ENCODE data around the gene ENAH.
A peak's percentile ranks its signal among the peaks of the same experiment; 100 is the strongest.

Gene ENAH

DNA sequence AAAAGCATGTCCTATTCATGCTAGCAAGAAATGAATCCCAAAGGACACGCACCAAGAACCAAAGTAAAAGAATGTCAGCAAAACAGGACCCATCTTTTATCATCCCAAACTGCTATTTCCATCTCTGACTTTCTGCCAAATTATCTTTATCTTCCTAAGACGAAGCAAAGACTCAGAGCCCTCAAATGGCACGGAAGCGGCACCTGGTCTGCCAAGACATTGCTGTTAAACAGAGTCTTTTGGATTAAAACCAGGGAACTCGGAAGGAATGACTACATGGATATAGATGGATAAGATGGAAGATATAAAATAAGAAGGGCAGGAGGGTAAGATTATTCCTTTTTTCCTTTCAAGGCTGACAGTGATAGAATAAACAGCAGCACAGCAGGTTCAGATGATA lies 164.2 kb downstream of the ENAH start:
- no peaks in the 10 kb centered on the region for H3K27me3 Mint-ChIP-seq (ENCODE audit: low read depth, poor library complexity)
- TF ChIP-seq, protein P1, sequence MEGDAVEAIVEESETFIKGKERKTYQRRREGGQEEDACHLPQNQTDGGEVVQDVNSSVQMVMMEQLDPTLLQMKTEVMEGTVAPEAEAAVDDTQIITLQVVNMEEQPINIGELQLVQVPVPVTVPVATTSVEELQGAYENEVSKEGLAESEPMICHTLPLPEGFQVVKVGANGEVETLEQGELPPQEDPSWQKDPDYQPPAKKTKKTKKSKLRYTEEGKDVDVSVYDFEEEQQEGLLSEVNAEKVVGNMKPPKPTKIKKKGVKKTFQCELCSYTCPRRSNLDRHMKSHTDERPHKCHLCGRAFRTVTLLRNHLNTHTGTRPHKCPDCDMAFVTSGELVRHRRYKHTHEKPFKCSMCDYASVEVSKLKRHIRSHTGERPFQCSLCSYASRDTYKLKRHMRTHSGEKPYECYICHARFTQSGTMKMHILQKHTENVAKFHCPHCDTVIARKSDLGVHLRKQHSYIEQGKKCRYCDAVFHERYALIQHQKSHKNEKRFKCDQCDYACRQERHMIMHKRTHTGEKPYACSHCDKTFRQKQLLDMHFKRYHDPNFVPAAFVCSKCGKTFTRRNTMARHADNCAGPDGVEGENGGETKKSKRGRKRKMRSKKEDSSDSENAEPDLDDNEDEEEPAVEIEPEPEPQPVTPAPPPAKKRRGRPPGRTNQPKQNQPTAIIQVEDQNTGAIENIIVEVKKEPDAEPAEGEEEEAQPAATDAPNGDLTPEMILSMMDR (IDR thresholded peaks at IDR 0.05) = no peak
- peaks cover 9% of the 10 kb centered on the region for H3K4me1 Mint-ChIP-seq
- no peaks in the 10 kb centered on the region for H3K9me3 Mint-ChIP-seq
- peaks cover 14% of the 10 kb centered on the region for H3K36me3 Mint-ChIP-seq (ENCODE audit: low read depth)
- no peak overlapping the region for H3K4me3 Mint-ChIP-seq
- H3K27ac Mint-ChIP-seq = peak overlapping the region; percentile 14
- no peak for DNase-seq

DNA sequence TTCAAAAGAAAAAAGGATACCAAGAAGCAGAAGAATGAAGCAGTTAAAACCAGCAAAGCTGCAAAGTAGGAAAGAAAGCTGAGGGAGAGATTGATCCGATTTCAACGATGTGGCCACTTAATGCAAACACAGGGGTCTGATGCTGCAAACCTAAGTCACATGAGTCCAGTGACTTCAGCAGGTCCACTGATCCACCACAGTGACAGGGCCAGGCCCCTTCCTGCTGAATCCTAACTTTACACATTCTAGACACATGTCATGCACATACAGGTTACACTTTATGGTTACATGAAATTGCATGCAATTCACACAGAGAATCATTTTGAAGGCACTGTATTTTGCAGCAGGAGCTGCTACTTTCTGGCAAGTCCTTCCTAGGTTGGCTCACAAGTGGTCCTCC lies 166.1 kb downstream of the ENAH start:
- H3K27me3 Mint-ChIP-seq (ENCODE audit: low read depth, poor library complexity) = no peaks in the 10 kb centered on the region
- no peak for DNase-seq
- no peak overlapping the region for H3K27ac Mint-ChIP-seq
- H3K36me3 Mint-ChIP-seq (ENCODE audit: low read depth) = no peaks in the 10 kb centered on the region
- TF ChIP-seq, protein P1 (IDR thresholded peaks at IDR 0.05) = no peak
- H3K4me1 Mint-ChIP-seq = peaks cover 13% of the 10 kb centered on the region
- no peak overlapping the region for H3K4me3 Mint-ChIP-seq
- no peaks in the 10 kb centered on the region for H3K9me3 Mint-ChIP-seq

DNA sequence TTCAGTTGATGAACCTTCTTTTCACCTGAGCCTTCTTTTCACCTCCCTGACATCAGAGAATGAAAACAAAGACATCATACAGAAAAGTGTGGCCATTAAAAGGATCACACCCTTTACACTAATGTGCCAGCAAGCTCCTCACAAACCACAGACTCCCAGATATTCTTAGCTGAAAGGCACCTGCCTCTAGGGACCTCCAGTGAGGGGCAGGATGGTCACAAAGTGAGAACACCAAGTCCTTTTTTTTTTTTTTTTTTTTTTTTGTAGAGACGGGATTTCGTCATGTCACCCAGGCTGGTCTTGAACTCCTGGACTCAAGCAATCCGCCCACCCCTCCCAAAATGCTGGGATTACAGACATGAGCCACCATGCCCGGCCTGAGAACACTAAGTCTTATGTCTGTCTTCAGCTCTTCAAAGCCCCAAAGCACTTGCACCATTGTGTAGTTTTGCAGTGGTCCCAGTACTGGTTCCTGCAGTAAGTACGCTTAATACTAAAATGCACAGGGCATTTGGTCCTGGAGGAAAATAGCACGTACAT lies 166.9 kb downstream of the ENAH start:
- Mint-ChIP-seq H3K4me1 (peaks cover 19% of the 10 kb centered on the region), H3K4me3 (no peak overlapping the region), H3K36me3 (ENCODE audit: low read depth) (no peaks in the 10 kb centered on the region), H3K27me3 (ENCODE audit: low read depth, poor library complexity) (no peaks in the 10 kb centered on the region), H3K27ac (no peak overlapping the region), H3K9me3 (no peaks in the 10 kb centered on the region)
- no peak for DNase-seq
- TF ChIP-seq, protein P1 (IDR thresholded peaks at IDR 0.05) = no peak

DNA sequence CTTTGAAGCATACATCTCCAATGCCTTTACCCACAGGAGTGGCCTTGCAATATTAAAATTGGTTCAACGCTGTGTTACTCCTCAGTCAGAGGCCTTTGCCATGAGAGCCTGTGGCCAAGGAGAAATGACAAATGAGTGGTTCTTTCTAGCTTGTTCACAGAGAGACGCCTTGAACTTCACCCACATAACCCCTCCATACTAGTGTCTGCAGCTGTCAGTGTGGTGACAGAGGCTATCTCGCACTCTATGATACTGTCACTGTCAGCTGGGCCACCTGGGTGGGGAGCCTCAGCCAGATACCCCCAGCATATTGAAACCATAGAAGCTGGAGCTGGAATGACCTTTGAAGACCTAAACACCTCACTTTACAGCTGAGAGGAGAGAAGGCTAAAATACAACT lies 167.7 kb downstream of the ENAH start:
- Mint-ChIP-seq H3K27ac (no peak overlapping the region), H3K4me3 (no peak overlapping the region), H3K9me3 (no peaks in the 10 kb centered on the region), H3K36me3 (ENCODE audit: low read depth) (no peaks in the 10 kb centered on the region), H3K27me3 (ENCODE audit: low read depth, poor library complexity) (no peaks in the 10 kb centered on the region), H3K4me1 (peaks cover 24% of the 10 kb centered on the region)
- TF ChIP-seq, protein P1 (IDR thresholded peaks at IDR 0.05) = no peak
- DNase-seq = no peak

DNA sequence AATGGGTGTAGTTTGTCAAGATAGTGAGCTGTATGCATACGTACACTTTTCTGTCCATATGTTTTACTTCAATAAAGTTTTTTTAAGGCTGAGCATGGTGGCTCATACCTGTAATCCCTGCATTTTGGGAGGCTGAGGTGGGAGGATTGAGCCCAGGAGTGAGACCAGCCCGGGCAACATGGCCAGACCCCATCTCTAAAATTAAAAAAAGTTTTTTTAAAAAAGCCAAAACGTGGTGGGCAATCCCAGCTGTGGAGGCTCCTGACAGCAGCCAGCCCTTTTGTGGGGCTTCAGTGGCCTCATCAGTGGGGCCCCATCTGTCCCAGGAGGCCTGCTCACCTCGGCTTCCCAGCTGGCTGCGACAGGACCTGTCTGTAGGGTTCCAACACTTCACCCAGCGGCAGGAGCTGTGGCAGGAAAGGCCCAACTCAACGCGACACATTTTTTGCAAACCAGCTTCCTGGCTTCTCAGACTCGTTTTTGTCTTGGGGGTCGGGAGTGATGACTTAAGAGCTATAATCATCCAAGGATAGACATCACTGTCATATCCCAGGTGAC lies 168.2 kb downstream of the ENAH start:
- H3K4me3 Mint-ChIP-seq = no peak overlapping the region
- H3K27ac Mint-ChIP-seq = no peak overlapping the region
- no peak for DNase-seq
- H3K36me3 Mint-ChIP-seq (ENCODE audit: low read depth) = no peaks in the 10 kb centered on the region
- H3K9me3 Mint-ChIP-seq = no peaks in the 10 kb centered on the region
- TF ChIP-seq, protein P1 (IDR thresholded peaks at IDR 0.05) = no peak
- H3K4me1 Mint-ChIP-seq = peaks cover 24% of the 10 kb centered on the region
- H3K27me3 Mint-ChIP-seq (ENCODE audit: low read depth, poor library complexity) = no peaks in the 10 kb centered on the region

Measured in nephron progenitor cell (in vitro differentiated cells).